ENCODE data around the gene CHI3L2. TPM values are rescaled to one million over a fixed set of nuclear protein-coding genes. Genes with fewer than 3 reads are reported as not detected.
"Not testable (repeated sequence)": the region's sequence is repeated elsewhere in the genome, so short reads cannot be mapped to it uniquely, and the experiment has no call there.

The CHI3L2 gene
- total and polyA plus RNA-seq, 2 donors from 2014 or later, result 5.8 to 27.2 TPM

- no peak for DNase-seq
- TF ChIP-seq CTCF (IDR thresholded peaks at IDR 0.05; ENCODE audit: borderline replicate concordance, extremely low read depth, insufficient read depth), result no peak
- Histone ChIP-seq H3K27ac (ENCODE audit: low read depth in 2 of 2, low read length in 2 of 2) (no peak overlapping the region), H3K9me3 (ENCODE audit: control insufficient read depth in 2 of 3, insufficient read depth in 1 of 3, low read length in 3 of 3) (no peaks in the 10 kb centered on the region), H3K4me3 (ENCODE audit: low read length in 3 of 3) (no peak overlapping the region), H3K27me3 (ENCODE audit: control insufficient read depth, insufficient read depth, low read length) (no peaks in the 10 kb centered on the region), H3K4me1 (ENCODE audit: control insufficient read depth in 2 of 3, insufficient read depth in 2 of 3, low read depth in 1 of 3, low read length in 3 of 3) (peaks cover 0 to 2% (median 0%) of the 10 kb centered on the region in 3 donors), H3K36me3 (ENCODE audit: control insufficient read depth in 2 of 3, insufficient read depth in 3 of 3, low read length in 3 of 3) (no peaks in the 10 kb centered on the region), H3K9ac (ENCODE audit: low read length in 3 of 3) (no peak overlapping the region)
- no peak for FAIRE-seq
- intact Hi-C loops (cut with DNase I), result no loop called here
Measured at GRCh38 chr1:111214884-111215283, 12.6 kb upstream of the CHI3L2 start.

- FAIRE-seq; DNase-seq; H3K4me1 ChIP-seq (ENCODE audit: control insufficient read depth in 2 of 3, insufficient read depth in 2 of 3, low read depth in 1 of 3, low read length in 3 of 3); H3K9me3 ChIP-seq (ENCODE audit: control insufficient read depth in 2 of 3, insufficient read depth in 1 of 3, low read length in 3 of 3); H3K27ac ChIP-seq (ENCODE audit: low read depth in 2 of 2, low read length in 2 of 2); H3K9ac ChIP-seq (ENCODE audit: low read length in 3 of 3); intact Hi-C loops (cut with DNase I); H3K36me3 ChIP-seq (ENCODE audit: control insufficient read depth in 2 of 3, insufficient read depth in 3 of 3, low read length in 3 of 3); H3K4me3 ChIP-seq (ENCODE audit: low read length in 3 of 3); H3K27me3 ChIP-seq (ENCODE audit: control insufficient read depth, insufficient read depth, low read length): not testable (repeated sequence)
Measured at GRCh38 chr1:111215285-111215684, 12.2 kb upstream of the CHI3L2 start.

- Histone ChIP-seq H3K9me3 (ENCODE audit: control insufficient read depth in 2 of 3, insufficient read depth in 1 of 3, low read length in 3 of 3) (no peaks in the 10 kb centered on the region), H3K4me1 (ENCODE audit: control insufficient read depth in 2 of 3, insufficient read depth in 2 of 3, low read depth in 1 of 3, low read length in 3 of 3) (peaks cover 0 to 2% (median 0%) of the 10 kb centered on the region in 3 donors), H3K4me3 (ENCODE audit: low read length in 3 of 3) (no peak overlapping the region), H3K9ac (ENCODE audit: low read length in 3 of 3) (no peak overlapping the region), H3K27me3 (ENCODE audit: control insufficient read depth, insufficient read depth, low read length) (no peaks in the 10 kb centered on the region), H3K36me3 (ENCODE audit: control insufficient read depth in 2 of 3, insufficient read depth in 3 of 3, low read length in 3 of 3) (no peaks in the 10 kb centered on the region), H3K27ac (ENCODE audit: low read depth in 2 of 2, low read length in 2 of 2) (no peak overlapping the region)
- intact Hi-C loops (cut with DNase I), result no loop called here
- DNase-seq (no peak), FAIRE-seq (no peak)
- TF ChIP-seq CTCF (IDR thresholded peaks at IDR 0.05; ENCODE audit: borderline replicate concordance, extremely low read depth, insufficient read depth), result no peak
Measured at GRCh38 chr1:111216751-111217150, 10.8 kb upstream of the CHI3L2 start.

- FAIRE-seq (no peak), DNase-seq (no peak)
- Histone ChIP-seq H3K4me1 (ENCODE audit: control insufficient read depth in 2 of 3, insufficient read depth in 2 of 3, low read depth in 1 of 3, low read length in 3 of 3) (peaks cover 0 to 2% (median 0%) of the 10 kb centered on the region in 3 donors), H3K27me3 (ENCODE audit: control insufficient read depth, insufficient read depth, low read length) (no peaks in the 10 kb centered on the region), H3K36me3 (ENCODE audit: control insufficient read depth in 2 of 3, insufficient read depth in 3 of 3, low read length in 3 of 3) (no peaks in the 10 kb centered on the region), H3K27ac (ENCODE audit: low read depth in 2 of 2, low read length in 2 of 2) (no peak overlapping the region), H3K9ac (ENCODE audit: low read length in 3 of 3) (no peak overlapping the region), H3K9me3 (ENCODE audit: control insufficient read depth in 2 of 3, insufficient read depth in 1 of 3, low read length in 3 of 3) (no peaks in the 10 kb centered on the region), H3K4me3 (ENCODE audit: low read length in 3 of 3) (no peak overlapping the region)
- intact Hi-C loops (cut with DNase I), result no loop called here
- TF ChIP-seq CTCF (IDR thresholded peaks at IDR 0.05; ENCODE audit: borderline replicate concordance, extremely low read depth, insufficient read depth), result no peak
Measured at GRCh38 chr1:111217183-111217910, 10.2 kb upstream of the CHI3L2 start.

All from kidney (tissue), 14 donors.